Choroid plexus epithelial cell (primary cell): ENCODE data around the gene SALL4.
A peak's percentile ranks its signal among the peaks of the same experiment; 100 is the strongest.
"Not testable (repeated sequence)": the region's sequence is repeated elsewhere in the genome, so short reads cannot be mapped to it uniquely, and the experiment has no call there.

Experiments used
- DNase-seq: peaks from one replicate; pipeline ENCODE4 v3.0.0-alpha.2; 2010; ENCODE audit warnings: low read depth
- H3K4me3 ChIP-seq: 2 replicates; pipeline ENCODE4 v1.5.1; 2011; ENCODE audit warnings: low read depth, mild to moderate bottlenecking, control low read depth, low read length, moderate library complexity
- CTCF ChIP-seq: conservative IDR thresholded peaks from 2 replicates; pipeline ENCODE4 v1.5.1; 2011; ENCODE audit warnings: low read depth, mild to moderate bottlenecking, control low read depth, inconsistent platforms, low read length, moderate library complexity

SALL4 gene

GRCh38 chr20:51831866-51832265 is 29.5 kb upstream of the SALL4 start:
- TF ChIP-seq CTCF, result no peak
- no peak overlapping the region for H3K4me3 ChIP-seq
- DNase-seq, result peak; percentile 21

GRCh38 chr20:51830538-51830937 is 28.2 kb upstream of the SALL4 start:
- H3K4me3 ChIP-seq, result no peak overlapping the region
- TF ChIP-seq CTCF, result no peak
- no peak for DNase-seq

- TF ChIP-seq CTCF, result no peak
- peak; percentile 10 for DNase-seq
- H3K4me3 ChIP-seq, result no peak overlapping the region
Measured at GRCh38 chr20:51828762-51829161, 26.4 kb upstream of the SALL4 start.

GRCh38 chr20:51826372-51826771 is 24.1 kb upstream of the SALL4 start:
- no peak for DNase-seq
- no peak for TF ChIP-seq CTCF
- no peak overlapping the region for H3K4me3 ChIP-seq

GRCh38 chr20:51818479-51819008 is 16.2 kb upstream of the SALL4 start:
- no peak for TF ChIP-seq CTCF
- no peak for DNase-seq

GRCh38 chr20:51816856-51817255 is 14.5 kb upstream of the SALL4 start:
- DNase-seq, H3K4me3 ChIP-seq: not testable (repeated sequence)

More at GRCh38 chr20:51818479-51819008, 16.2 kb upstream of the SALL4 start:
- no peak overlapping the region for H3K4me3 ChIP-seq

- no peak overlapping the region for H3K4me3 ChIP-seq
- DNase-seq, result no peak
- TF ChIP-seq CTCF, result no peak
Measured at GRCh38 chr20:51815383-51816076, 13.2 kb upstream of the SALL4 start.
